H7 (cell line): Measurements from ENCODE around the gene SHB. TPM values are rescaled to one million over a fixed set of nuclear protein-coding genes. Genes with fewer than 3 reads are reported as not detected.

Experiments used
- DNase-seq: peaks from one replicate; pipeline ENCODE4 v3.0.0; 2012
- H3K27me3 ChIP-seq: 2 replicates; pipeline ENCODE4 v1.6.0; 2011; ENCODE audit warnings: mild to moderate bottlenecking, low read length; ENCODE audit not compliant: control insufficient read depth, insufficient read depth
- H3K36me3 ChIP-seq: replicated peaks from 2 replicates; pipeline ENCODE4 v1.5.1; 2011; ENCODE audit warnings: low read length; ENCODE audit not compliant: control insufficient read depth, insufficient read depth
- H3K4me3 ChIP-seq: 2 replicates; pipeline ENCODE4 v1.5.1; 2011; ENCODE audit warnings: low read depth, mild to moderate bottlenecking, control low read depth, low read length, moderate library complexity; ENCODE audit not compliant: insufficient read depth
- total RNA-seq: library from RNA; depleted of rRNA; stranded (reverse); fragments of >200 nt; shearing (Covaris generic); gene quantifications from 2 replicates; pipeline ENCODE4 v1.2.3, GENCODE V29; 2014

The SHB gene
- total RNA-seq, 1 experiment from 2014 or later, result 18.0 TPM

DNA sequence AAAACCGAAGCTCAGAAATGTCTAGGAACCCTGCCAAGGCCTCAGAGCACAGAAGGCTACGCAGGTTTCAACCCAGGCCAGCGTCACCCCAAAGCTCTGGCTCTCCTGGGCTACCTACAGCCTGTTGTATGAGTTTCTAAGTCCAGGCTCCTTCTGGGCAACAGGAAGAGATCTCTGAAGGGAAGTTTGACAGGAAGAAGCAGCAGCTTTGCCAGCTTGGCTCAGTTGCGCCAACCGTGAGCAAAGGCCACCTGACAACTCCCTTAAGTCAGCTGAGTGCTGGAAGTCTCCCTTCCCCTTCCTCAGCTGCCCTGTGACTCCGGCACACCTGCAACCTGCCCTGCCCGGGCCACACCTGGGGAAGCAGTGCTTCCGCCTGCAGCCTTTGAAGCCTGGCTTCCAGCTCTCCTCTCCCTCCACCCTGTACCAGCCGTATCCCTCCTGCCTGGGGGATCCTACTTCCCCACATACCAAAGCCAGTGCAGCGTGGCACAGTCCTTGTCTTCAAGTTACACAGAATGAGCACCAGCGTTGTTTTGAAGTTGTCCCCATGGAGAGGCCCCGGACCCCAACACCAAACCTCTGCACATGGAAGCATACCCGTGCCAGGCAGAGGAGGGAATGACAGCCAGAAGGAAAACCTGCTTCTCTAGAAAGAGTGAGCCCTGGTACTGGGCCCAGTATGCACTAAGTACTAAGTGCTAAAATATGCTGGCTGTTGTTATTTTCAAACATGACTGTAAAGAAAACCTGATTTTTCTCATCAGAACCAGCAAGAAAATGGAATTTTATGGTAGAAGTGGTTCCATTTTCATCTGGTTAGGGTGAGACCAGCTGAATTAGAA, 36.5 kb downstream of the SHB start:
- no peaks in the 10 kb centered on the region for H3K36me3 ChIP-seq
- H3K4me3 ChIP-seq, result no peak overlapping the region
- H3K27me3 ChIP-seq, result no peaks in the 10 kb centered on the region
- DNase-seq, result peak; percentile 51

DNA sequence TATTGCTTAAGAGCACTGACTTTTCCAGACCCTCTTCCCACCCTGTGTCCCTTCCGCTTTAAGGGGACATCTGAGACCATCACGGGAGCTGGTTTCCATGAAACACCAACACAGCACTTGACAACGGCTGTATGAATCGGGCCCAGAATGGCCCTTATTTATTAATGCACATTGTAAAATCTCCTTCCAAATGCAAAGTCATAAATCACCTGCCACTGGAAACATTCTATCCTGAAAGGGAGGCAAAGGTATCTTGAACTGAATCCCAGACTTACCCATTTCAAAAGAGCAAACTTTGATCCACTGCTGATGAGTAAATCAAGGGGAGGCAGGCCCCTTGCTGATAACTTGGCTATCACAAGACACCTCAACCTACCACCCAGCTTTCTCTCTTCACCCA, 37.4 kb downstream of the SHB start:
- no peak for DNase-seq
- H3K4me3 ChIP-seq, result no peak overlapping the region
- H3K27me3 ChIP-seq, result no peaks in the 10 kb centered on the region
- H3K36me3 ChIP-seq, result no peaks in the 10 kb centered on the region

DNA sequence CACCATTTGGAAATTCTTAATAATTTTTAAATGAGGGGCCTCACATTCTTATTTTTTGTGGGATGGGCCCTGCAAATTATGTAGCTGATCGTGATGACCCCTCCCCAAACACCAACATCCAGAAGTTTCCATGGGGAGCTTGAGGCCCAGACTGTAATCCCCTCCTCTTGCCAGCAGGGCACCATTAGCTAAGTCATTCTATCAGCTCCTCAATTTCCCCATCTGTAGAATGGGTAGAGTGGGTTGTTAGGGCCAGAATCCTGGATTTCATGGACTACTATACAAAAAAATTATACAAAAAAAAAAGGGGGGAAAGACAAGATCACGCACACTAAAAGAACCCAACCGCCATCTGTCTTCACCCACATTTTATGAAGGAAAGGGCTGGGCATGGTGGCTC, 38.4 kb downstream of the SHB start:
- H3K4me3 ChIP-seq, result no peak overlapping the region
- DNase-seq, result no peak
- H3K27me3 ChIP-seq, result no peaks in the 10 kb centered on the region
- no peaks in the 10 kb centered on the region for H3K36me3 ChIP-seq

- H3K4me3 ChIP-seq, result no peak overlapping the region
- no peaks in the 10 kb centered on the region for H3K27me3 ChIP-seq
- no peak for DNase-seq
- H3K36me3 ChIP-seq, result no peaks in the 10 kb centered on the region
Observed at GRCh38 chr9:38029915-38030638, 39.0 kb downstream of the SHB start.

DNA sequence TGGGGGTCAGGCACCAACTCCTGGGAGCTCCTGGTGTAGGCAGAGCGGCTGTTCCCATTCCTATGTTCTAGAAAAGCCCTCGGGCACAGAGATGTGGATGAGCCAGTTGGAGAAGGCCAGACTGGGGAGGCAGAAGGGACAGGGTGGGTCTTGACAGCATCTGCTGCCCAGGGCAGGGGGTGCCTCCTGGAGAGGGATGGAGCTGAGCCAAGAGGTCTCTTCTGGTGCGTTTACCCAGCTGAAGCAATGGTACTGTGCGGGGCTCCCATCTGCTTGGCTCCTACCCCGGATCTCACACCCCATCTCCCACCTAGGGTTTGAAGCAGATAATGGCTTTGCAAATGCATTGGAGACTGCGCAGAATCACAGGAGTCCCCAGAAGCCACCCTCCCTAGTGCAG, 41.3 kb downstream of the SHB start:
- H3K36me3 ChIP-seq, result no peaks in the 10 kb centered on the region
- H3K4me3 ChIP-seq, result no peak overlapping the region
- DNase-seq, result no peak
- H3K27me3 ChIP-seq, result no peaks in the 10 kb centered on the region

- no peaks in the 10 kb centered on the region for H3K27me3 ChIP-seq
- no peaks in the 10 kb centered on the region for H3K36me3 ChIP-seq
- H3K4me3 ChIP-seq, result no peak overlapping the region
- no peak for DNase-seq
Observed at GRCh38 chr9:38026840-38027527, 42.0 kb downstream of the SHB start.

DNA sequence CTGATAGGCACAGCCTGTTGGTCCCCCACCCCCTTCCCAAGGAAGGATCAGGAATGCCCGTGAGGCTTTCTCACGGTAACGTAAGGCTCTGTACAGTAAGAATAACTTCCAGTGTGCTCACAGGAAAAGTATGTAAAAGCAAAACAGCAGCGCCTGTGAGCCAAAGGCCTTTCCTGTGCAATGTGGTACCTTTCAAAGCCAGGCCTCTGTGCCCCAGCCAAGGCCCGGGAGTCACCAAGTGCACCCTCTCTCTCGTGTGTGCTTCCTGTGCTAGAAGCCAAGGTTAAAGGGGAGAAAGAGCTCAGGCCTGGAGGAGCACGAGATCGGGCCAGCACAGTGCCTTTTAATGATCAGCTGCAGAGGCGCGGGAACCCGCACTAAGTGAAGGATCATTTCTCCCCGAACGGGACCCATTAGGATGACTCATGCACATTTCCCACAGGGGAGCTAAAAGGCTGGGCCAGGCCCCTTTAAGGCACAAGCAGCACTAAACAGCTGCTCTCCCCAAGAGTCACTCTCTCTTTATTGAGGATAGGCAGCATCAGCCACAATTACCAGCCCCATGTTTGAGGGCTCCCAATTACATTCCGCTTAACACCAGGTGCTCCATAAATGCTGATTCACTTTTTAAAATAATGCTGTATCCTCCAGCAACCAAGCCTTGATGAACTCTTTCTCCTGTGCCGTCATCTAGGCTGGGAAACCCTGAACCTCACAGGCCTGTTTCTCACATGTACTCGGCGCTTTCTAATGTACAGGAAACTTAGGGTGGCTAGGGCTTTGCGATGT, 42.8 kb downstream of the SHB start:
- Histone ChIP-seq H3K4me3 (no peak overlapping the region), H3K27me3 (no peaks in the 10 kb centered on the region), H3K36me3 (no peaks in the 10 kb centered on the region)
- peak; percentile 69 for DNase-seq

DNA sequence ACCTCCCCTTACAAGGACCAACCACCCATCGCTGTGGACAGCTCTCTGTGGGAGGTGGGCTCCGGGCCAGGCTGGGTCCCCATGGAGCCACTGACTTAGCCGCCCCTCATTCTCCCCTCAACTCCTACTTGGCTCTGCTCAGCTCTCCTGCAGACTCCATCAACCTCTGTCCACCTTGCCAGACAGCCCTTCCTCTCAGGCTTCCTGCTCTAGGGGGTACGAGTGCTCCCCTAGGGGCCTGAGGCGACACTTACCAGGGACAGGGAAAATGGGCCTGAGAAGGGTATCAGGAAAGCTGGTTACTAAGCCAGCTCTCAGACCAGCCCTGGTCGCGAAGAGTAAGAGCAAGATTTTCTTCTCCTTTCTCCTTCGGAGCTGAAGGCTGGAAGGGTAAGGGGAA, 43.9 kb downstream of the SHB start:
- Histone ChIP-seq H3K36me3 (no peaks in the 10 kb centered on the region), H3K27me3 (no peaks in the 10 kb centered on the region), H3K4me3 (no peak overlapping the region)
- no peak for DNase-seq

DNA sequence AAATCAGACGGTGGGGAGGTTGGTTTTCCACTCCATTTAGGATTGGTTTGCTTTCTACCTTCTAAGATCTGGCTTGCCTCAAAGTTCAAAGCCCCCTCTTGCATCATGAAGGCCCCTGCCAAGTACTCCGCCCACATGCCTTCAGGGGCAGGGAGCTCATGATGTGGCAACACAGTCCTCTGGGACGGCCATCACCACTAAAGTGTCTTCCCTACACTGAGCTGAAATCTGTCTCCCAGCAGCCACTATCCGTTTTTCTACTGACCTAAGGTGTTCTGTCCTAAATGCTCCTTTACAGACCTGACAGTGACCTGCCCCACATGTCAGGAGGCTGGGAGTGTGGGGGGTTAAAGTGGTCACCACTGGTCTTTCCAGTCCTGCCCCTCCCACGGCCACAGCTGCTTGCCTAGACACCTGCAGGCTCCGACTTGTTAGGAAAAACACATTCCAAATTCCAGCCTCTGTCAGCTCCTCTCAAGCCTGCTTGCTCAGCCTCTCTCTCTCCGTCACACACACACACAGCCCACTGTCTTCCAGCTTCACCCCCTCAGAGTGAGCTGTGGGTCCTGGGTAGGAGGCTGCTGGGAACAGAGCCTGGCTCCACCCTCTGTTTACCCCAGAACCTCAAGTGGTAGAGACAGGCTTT, 44.9 kb downstream of the SHB start:
- no peaks in the 10 kb centered on the region for H3K27me3 ChIP-seq
- no peak for DNase-seq
- no peaks in the 10 kb centered on the region for H3K36me3 ChIP-seq
- no peak overlapping the region for H3K4me3 ChIP-seq

DNA sequence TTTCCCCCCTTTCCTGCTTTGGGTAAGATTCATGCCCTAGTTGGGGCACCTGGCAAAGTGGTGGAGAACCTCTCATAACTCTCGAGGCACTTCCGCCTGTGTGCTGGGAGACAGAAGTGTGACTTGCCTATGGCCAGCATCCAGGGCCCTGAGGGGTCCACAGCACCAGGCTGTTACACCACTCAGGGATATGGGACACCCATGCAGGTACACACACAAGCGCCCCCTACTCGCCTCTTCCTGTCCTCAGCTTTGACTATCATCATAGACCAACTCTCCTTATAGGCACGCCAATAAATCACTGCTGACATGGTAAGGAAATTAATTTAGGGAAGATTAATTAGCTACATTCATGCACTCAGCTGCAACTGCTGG, 45.4 kb downstream of the SHB start:
- no peak for DNase-seq
- Histone ChIP-seq H3K4me3 (no peak overlapping the region), H3K36me3 (no peaks in the 10 kb centered on the region), H3K27me3 (no peaks in the 10 kb centered on the region)

DNA sequence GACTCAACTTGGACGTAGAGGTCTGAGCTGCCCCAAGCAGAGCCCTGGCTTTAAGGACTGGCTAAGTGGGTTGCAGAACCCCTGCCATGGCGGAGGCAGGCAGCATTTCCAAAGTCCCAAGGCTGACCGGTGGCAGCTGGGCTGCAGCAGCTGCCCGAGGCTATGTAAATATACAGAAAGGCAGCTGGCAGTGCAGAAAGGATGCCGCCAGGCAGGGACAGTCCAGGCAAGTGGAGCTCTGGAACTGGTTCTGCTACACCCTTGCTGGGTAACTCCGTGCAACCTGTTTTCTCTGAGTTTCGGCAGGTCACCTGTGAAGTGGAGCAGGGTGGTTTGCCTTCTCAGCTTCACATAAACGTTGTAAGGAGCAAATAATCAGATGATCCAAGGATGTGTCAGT, 46.0 kb downstream of the SHB start:
- Histone ChIP-seq H3K27me3 (no peaks in the 10 kb centered on the region), H3K4me3 (no peak overlapping the region), H3K36me3 (no peaks in the 10 kb centered on the region)
- no peak for DNase-seq

DNA sequence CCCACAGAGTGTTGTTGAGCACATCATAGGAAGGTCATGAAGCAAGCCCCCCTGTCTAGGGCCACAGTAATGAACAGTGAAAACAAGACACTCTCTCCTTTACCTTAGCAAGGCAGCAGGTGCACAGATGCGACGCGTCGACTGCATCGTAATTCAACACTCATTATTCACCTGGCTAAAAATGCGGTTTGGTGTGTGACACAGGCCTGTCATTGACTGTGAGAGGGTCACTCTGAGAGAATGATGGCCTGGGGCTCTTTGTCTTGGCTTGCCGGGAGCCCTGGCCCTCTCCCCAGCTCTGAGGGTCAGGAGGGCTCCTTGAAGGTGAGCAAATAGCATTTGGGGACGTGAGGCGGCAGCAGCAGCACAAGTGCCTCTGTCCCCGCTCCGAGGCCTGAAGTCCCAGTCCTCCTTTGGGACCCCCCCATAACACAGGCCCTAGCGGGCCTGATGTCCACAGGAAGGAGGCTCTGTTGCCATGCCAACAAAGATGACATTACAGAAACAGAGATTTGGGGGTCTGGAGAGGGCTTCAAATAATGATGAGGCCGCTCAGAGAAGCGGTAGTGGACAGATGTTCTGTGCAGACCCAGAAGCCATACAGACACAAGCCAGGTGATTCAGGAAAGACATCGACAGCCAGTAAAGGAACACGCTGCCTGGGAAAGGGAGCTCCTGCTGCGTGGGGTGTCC, 46.7 kb downstream of the SHB start:
- DNase-seq, result no peak
- Histone ChIP-seq H3K36me3 (no peaks in the 10 kb centered on the region), H3K27me3 (no peaks in the 10 kb centered on the region), H3K4me3 (no peak overlapping the region)

DNA sequence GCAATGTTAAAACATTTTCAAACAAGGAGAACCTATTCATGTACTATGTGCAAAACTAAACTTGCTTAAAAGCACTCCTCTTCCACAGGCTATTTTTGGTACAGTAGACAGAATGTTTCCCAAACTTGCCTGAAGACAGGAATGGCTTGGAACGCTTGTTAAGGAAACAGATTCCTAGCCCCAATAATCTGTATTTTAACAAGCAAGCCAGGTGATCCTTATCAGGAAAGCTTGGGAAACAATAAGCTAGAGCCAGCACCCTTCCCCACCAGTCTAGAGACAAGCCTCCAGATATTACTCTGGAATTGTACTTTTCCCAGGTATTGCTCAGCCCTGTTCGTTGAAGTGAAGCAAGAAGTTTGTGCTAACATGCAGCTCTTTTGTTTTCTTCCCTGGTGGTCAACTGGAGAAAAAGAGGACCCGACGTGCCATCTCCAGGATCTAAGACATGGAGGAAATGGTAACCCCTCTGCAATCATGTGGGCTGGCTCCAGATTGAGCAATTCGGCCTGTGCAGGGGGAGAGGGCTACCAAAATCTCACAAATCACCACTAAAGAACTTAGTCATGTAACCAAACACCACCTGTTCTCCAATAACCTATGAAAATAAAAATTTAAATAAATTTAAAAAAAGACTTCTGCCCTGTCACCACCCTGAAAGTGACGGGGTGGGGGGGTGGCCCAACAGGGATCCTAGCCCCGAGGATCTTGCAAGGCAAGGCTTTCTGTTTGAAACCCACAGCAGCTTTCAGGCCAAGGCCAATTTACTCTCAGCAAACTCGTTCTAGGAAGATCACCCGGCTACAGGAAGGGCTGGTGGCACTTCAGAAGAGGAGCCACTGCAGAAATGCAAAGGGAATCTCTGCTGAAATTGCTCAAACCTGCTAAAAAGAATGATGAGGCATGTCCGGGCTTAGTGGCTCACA, 48.6 kb downstream of the SHB start:
- H3K27me3 ChIP-seq, result no peaks in the 10 kb centered on the region
- no peak overlapping the region for H3K4me3 ChIP-seq
- no peak for DNase-seq
- no peaks in the 10 kb centered on the region for H3K36me3 ChIP-seq
